WTC11 (cell line): ENCODE results near the gene DNAH17.

Source experiments
- KAT7 ChIP-seq: sonication (generic); formaldehyde crosslinking; IDR thresholded peaks from 2 replicates; pipeline ENCODE4 v1.8.1; 2023; ENCODE audit warnings: missing genetic modification reagents, mild to moderate bottlenecking, borderline replicate concordance
- NFE2L1 ChIP-seq: sonication (generic); formaldehyde crosslinking; IDR thresholded peaks from 2 replicates; pipeline ENCODE4 v1.8.1; 2023; ENCODE audit warnings: missing genetic modification reagents
- NFYB ChIP-seq: sonication (generic); formaldehyde crosslinking; conservative IDR thresholded peaks from 2 replicates; pipeline ENCODE4 v1.8.0; 2022; ENCODE audit warnings: low read depth, missing genetic modification reagents
- TF ChIP-seq, protein P1 (sequence below): fragments of 200-600 bp; IDR thresholded peaks from 2 replicates; pipeline ENCODE4 v1.8.0; 2022; ENCODE audit warnings: antibody characterized with exemption

DNA sequence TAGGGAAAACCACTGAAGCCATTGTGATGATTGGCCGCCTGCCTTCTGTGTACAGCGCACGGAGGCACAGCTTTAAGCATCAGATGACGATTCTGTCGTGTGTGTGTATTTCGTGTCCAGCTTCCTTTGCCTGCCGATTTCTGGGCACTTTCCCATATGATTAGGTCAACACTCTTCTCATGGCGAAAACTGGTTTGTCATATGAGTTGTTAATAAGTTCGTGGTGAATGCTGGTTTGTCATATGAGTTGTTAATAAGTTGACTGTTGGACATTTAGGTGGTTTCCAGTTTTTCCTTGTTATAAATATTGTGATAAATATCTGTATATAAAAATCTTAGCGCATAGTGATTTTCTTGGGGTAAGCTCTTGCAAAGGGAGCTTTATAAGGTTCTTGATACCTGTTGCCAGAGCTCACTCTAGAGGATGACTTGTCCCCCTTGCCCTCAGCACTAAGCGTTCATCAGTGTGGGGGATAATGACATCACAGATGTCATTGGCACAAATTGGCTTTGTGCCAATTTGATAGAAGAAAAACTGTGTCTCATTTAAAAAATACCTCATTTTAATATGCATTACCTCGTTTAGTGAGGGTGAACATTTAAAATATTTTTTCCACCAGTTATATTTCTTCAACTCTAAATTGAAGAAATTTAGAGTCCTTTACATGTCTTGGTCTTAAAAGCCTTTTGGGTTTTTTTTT, 158.7 kb downstream of the DNAH17 start:
- TF ChIP-seq NFE2L1, result no peak
- TF ChIP-seq KAT7, result no peak
- no peak for TF ChIP-seq NFYB (CRISPR knock-in tag)
- TF ChIP-seq, protein P1, sequence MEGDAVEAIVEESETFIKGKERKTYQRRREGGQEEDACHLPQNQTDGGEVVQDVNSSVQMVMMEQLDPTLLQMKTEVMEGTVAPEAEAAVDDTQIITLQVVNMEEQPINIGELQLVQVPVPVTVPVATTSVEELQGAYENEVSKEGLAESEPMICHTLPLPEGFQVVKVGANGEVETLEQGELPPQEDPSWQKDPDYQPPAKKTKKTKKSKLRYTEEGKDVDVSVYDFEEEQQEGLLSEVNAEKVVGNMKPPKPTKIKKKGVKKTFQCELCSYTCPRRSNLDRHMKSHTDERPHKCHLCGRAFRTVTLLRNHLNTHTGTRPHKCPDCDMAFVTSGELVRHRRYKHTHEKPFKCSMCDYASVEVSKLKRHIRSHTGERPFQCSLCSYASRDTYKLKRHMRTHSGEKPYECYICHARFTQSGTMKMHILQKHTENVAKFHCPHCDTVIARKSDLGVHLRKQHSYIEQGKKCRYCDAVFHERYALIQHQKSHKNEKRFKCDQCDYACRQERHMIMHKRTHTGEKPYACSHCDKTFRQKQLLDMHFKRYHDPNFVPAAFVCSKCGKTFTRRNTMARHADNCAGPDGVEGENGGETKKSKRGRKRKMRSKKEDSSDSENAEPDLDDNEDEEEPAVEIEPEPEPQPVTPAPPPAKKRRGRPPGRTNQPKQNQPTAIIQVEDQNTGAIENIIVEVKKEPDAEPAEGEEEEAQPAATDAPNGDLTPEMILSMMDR, result no peak
